ENCODE data around the gene TIMP2. TPM values are rescaled to one million over a fixed set of nuclear protein-coding genes. Genes with fewer than 3 reads are reported as not detected.
A peak's percentile ranks its signal among the peaks of the same experiment; 100 is the strongest.

TIMP2 gene
- total and polyA plus RNA-seq, 2 of the 13 experiments (the other 11 are each of a cell fraction or from before 2014, with no cell fraction given): 3.8 to 8.5 TPM

DNA sequence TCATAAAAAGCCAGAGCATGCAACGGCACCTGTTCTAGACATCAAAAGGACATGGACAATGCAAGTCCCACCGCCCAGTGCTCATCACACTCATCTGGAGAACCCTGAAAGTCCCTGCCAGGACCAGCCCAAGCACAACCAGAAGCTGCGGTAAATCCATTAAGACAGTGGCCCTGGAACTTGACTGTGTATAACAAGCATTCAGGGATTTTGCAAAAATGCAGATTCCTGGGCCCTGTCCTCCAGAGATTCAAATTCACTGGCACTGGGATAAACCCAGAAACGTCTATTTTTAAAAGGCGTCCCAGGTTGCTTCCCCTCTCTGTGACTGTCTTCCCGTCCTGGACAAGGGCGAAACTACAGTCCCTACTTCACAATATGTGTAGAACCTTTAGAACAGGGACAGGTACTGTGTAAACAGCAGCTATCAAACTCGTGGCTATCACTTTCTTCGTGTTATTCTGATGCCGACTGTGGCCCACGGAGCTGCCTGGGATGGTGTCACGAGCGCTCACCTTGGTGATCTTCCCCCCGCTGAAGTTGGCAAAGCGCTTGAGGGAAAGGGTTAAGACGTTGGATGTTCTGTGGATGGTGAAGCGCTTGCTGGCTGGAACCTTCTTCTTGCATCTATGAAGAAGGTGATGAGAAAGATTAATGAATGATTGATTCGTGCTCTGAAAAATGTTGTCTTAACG, 106.9 kb downstream of the TIMP2 start (continued):
- TF ChIP-seq RERE (CRISPR knock-in tag; IDR thresholded peaks at IDR 0.05; ENCODE audit: low read depth) (no peak), ZNF441 (CRISPR knock-in tag; IDR thresholded peaks at IDR 0.05; ENCODE audit: borderline replicate concordance) (no peak)

DNA sequence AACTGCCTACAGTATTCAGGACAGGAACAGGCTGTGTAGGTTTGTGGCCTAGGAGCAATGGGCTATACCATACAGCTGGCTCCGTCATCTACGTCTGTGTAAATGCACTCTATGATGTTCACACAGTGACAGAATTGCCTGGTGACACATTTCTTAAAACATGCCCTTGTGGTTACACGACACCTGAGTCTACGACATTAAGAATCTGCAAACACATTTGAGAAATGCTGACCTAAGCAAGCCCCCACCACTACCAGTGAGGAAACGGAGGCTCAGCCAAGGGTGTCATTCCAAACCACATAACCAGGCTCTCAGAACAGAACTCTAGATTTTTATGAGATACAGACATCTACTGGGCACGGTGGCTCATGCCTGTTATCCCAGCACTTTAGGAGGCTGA, 108.1 kb downstream of the TIMP2 start:
- WGBS (ENCODE audit: low lambda C conversion rate): 98% methylated on average over 6 of the region's 6 CpGs
- Histone ChIP-seq H2AFZ (ENCODE audit: low read length) (no peak overlapping the region), H3K4me1 (ENCODE audit: insufficient read depth, low read length) (no peaks in the 10 kb centered on the region), H3K9ac (ENCODE audit: insufficient read depth, low read depth, low read length) (no peak overlapping the region), H3K4me3 (replicated peaks in 1 of 3; ENCODE audit: insufficient read depth in 1 of 3, low read depth in 2 of 3, low read length in 3 of 3) (no peak overlapping the region), H4K20me1 (ENCODE audit: insufficient read depth, low read length) (no peaks in the 10 kb centered on the region), H3K27ac (ENCODE audit: extremely low read length, insufficient read depth, low read length) (no peak overlapping the region), H3K79me2 (ENCODE audit: insufficient read depth, low read length) (no peaks in the 10 kb centered on the region), H3K27me3 (ENCODE audit: control insufficient read depth in 1 of 2, insufficient read depth in 2 of 2, low read length in 2 of 2) (no peaks in the 10 kb centered on the region), H3K9me3 (ENCODE audit: low read length) (no peaks in the 10 kb centered on the region), H3K4me2 (ENCODE audit: low read depth, low read length) (no peak overlapping the region), H3K36me3 (replicated peaks in 1 of 2; ENCODE audit: control insufficient read depth in 1 of 2, insufficient read depth in 2 of 2, low read length in 2 of 2) (peaks cover 62 to 94% of the 10 kb centered on the region in 2 experiments)
- in situ Hi-C loops (cut with HindIII; ENCODE audit: extremely low pct_ligation_motif_present, low pct_unique_long_range_greater_than_20kb): no loop called here
- intact Hi-C loops (cut with micrococcal nuclease; ENCODE audit: unreplicated experiment): no loop called here
- POLR2A ChIA-PET: interaction anchor here (0.9 kb wide), 1 partner anchor 15 kb away, joined by 3 read pairs; no protein-coding TSS in a partner anchor
- ATAC-seq (no peak), FAIRE-seq (no peak), DNase-seq (ENCODE audit: low spot score) (no peak)
- CTCF ChIA-PET (ENCODE audit: low intra/inter-chr PET ratio, low total read pairs): no interaction called here
- TF ChIP-seq HOXD1 (CRISPR knock-in tag; IDR thresholded peaks at IDR 0.05) (no peak), MAFK (conservative IDR thresholded peaks at IDR 0.05 in 1 of 2, IDR thresholded peaks at IDR 0.05 in 1 of 2; ENCODE audit: low read length in 2 of 2) (peak; percentile 90 to 94), MAFF (IDR thresholded peaks at IDR 0.05; ENCODE audit: low read depth, low read length) (peak; percentile 84), MBNL3 (CRISPR knock-in tag; conservative IDR thresholded peaks at IDR 0.05) (no peak), RCOR2 (CRISPR knock-in tag; IDR thresholded peaks at IDR 0.05) (no peak)
- TSS peak; percentile 32 for BruUV-seq (replicated peaks)
